Measurements from ENCODE around the gene DKK2.

DKK2 gene, protein sequence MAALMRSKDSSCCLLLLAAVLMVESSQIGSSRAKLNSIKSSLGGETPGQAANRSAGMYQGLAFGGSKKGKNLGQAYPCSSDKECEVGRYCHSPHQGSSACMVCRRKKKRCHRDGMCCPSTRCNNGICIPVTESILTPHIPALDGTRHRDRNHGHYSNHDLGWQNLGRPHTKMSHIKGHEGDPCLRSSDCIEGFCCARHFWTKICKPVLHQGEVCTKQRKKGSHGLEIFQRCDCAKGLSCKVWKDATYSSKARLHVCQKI

DNA sequence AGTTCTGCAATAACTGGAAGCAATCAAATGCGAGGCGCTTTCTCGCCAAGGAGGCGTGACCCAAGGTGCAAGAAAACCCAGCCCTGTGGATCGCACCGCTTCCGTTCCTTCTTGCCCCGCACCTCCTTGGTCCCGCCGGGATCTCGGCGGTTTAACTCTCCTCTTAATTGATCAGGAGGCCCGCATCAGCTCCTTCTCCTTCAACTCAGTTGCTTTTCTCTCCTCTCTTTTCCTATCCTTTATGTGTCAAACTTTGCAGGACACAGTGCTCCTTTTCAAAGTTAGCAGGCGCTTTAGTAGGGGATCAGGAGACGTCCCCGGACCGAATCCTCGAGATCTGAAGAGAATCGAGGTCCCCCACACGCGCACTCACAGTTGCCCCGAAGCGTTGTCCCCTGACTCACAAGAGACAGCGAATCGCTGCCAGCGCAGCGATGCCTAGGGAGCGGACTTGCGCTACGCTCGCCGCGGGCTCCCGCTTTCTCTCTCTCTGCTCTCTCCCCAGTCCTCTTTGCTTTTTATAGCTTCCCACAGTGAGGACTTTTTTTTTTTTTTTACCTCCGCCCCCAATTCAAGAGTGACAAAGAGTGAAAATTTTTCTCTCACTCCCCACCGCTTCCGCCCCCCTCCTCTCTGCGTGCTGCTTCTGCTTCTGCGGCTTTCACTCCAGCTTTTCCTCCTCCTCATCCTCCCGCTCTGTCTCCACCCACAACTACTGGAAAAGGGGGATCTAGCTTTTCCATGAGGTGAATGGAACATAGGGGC is at the start of gene DKK2:
Gene DKK2, minus strand, starts transcription at position 495 of the 765 bp plus-strand sequence. CDS start 722 bp downstream, outside the sequence.
- DNase-seq (ENCODE audit: low spot score), result peak; percentile 37

DNA sequence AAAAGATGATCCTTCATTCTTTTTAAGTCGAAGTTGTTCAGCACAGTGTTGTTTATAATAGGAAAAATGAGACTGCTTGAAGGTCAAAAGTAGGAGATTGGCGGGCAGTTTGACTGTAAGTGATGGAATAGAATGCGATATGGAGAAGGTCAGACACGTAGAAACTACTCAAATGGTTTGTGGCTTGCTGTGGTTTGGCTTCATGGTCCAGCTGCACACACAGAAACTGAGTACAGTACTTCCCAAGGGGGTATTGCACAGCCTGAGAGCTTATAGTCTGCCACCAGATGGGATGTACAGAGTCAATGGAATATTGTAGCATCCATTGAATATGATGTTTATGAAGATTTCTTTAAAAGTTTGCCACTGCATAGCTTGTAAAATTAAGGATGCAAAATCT is 41.1 kb upstream of the DKK2 start:
- DNase-seq (ENCODE audit: low spot score), result no peak

DNA sequence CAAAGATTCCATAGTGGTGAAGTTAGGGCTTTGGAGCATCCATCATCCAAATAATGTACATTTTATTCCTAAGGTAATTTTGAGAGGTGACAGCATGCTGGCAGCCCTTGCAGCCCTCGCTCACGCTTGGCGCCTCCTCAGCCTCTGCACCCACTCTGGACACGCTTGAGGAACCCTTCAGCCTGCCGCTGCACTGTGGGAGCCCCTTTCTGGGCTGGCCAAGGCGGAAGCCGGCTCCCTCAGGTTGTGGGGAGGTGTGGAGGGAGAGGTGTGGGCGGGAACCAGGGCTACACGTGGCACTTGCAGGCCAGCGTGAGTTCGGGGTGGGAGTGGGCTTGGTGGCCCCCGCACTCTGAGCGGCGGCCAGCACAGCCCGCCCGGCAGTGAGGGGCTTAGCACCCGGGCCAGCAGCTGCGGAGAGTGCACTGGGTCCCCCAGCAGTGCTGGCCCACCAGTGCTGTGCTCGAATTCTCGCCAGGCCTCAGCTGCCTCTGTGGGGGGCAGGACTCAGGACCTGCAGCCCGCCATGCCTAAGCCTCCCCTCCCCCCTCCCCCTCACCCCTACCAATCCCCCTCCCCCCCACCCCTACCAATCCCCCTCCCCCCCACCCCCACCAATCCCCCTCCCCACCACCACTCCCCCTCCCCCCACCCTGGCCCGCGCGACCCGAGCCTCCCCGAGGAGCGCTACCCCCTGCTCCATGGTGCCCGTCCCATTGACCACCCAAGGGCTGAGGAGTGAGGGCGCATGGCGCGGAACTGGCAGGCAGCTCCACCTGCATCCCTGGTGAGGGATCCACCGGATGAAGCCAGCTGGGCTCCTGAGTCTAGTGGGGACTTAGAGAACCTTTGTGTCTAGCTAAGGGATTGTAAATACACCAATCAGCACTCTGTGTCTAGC is 37.0 kb upstream of the DKK2 start:
- no peak for DNase-seq (ENCODE audit: low spot score)

GRCh38 chr4:107071108-107071507 is 35.0 kb upstream of the DKK2 start:
- DNase-seq (ENCODE audit: low spot score), result no peak

DNA sequence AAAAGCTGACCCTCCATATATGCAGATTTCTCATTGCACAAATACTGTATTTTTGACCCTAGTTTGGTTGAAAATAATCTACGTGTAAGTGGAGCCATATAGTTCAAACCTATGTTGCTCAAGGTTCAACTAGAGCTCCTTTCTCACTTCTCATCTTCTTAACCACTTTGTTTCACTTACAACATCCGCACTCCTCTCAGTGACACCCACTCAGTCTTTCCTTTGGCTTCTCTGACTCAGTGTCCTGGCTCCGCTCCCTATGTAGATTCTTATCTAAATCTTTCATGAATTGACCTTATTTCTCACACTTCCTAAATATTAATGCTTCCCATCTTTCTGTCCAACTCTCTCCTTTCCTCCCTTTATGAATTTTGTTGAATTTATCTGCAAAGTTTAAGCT is 32.9 kb upstream of the DKK2 start:
- no peak for DNase-seq (ENCODE audit: low spot score)

- DNase-seq (ENCODE audit: low spot score), result no peak
These were observed 32.0 kb upstream of the DKK2 start for GRCh38 chr4:107068116-107068515.

GRCh38 chr4:107066621-107067020 is 30.5 kb upstream of the DKK2 start:
- DNase-seq (ENCODE audit: low spot score), result no peak

- DNase-seq (ENCODE audit: low spot score), result no peak
These were observed 29.1 kb upstream of the DKK2 start for GRCh38 chr4:107065201-107065600.

- DNase-seq (ENCODE audit: low spot score), result no peak
These were observed 24.3 kb upstream of the DKK2 start for GRCh38 chr4:107060388-107060787.

GRCh38 chr4:107058828-107059227 is 22.7 kb upstream of the DKK2 start:
- no peak for DNase-seq (ENCODE audit: low spot score)

DNA sequence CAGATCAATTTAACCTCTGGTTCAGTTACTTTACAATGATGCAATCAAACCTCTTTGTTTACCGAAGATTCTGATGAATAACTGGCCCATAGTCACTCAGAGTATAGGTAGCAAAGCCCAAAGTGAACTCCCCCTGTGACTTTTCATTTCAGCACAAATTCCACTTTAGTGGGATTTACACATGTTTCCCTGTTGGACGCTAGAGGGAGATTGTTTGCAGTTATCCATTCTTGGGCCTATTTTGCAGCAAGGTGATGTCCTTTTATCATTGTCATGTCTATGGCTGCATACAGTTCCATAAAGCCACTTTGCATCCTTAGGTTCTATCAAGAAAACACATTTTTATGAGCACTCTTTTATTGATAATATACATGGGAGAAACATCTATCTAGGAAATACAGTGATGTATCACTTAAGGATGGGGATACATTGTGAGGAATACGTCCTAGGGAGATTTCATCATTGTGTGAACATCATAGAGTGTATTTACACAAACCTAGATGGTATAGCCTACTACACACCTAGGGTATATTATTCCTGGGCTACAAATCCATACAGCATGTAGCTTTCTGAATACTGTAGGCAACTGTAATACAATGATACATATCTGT is 14.5 kb upstream of the DKK2 start:
- DNase-seq (ENCODE audit: low spot score), result peak; percentile 26

- no peak for DNase-seq (ENCODE audit: low spot score)
These were observed 10.1 kb upstream of the DKK2 start for GRCh38 chr4:107046261-107046660.

- DNase-seq (ENCODE audit: low spot score), result no peak
These were observed 8.1 kb upstream of the DKK2 start for GRCh38 chr4:107044170-107044569.

GRCh38 chr4:107037199-107037584 is 1.1 kb upstream of the DKK2 start:
- peak; percentile 68 for DNase-seq (ENCODE audit: low spot score)

DNA sequence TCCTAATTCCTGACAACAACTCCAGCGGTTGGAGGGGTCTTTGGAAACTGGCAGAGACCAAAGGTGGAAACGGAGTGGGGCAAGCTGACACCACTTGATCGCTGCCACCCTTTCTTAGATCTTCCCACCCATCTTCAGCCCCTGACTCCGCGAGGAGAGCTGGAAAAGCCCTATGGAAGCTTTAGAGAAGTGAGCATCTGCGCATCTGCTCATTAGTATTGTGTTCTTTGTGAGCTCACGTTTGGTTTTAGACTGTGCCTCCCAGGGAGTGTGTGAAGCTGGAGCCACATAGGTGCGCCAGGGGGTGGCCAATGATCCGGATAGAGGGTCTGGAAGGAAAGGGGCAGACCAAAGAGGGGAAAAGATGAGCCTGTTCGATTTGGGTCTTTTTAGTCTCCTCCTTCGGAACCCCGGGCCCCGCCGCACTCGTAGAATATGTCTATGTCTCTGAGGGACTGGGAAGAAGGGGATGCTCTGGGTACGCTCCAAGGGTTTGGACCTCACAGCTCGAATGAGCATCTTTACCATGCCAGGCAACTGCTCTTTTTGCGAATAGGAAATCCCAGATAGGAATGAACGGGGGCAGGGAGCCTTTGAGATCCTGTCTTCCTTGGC is 578 bp upstream of the DKK2 start:
- no peak for DNase-seq (ENCODE audit: low spot score)

- peak; percentile 41 for DNase-seq (ENCODE audit: low spot score)
These were observed 906 bp downstream of the DKK2 start for GRCh38 chr4:107034996-107035818.

DNA sequence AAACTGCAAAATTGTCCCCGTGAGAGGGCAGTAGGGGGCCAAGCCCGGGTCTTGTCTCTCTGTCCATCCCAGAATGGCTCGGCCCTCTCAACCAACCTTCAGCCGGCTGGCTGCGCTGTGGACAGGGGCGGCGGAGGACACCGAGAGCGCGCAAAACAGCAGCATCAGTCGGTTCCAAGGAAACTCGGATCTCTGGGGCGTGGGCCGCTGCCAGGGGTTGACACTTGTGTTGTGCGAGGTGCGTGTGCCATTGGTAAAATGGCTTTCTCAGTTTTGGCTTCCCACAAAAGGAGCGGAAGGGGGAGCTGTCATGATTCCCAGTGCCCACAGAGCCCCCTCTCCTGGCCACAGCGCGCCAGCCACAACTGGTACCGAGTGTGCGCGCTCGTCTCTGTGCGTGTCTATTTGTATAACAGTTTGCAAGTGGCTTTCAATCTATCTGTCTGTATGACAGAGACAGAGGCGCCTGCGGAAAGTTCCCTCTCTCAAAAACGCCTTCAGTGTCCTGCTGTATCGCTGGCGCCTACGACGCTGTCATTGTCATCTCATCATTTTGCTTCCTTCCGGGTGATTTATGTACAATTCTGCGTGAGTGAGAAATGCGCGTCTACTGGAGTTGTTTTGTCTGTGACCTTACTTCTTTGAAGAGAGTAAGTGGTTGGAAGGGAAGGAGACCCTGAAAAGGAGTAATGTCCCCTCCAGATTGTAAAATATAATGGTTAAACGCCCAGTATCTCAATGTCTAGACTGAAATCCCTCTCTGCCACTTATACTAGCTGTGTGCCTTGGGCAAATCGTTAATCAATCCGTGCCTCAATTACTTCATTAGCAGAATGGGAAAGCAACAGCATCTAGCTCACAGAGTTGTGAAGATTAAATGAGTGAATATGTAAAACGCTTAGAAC is 1.8 kb downstream of the DKK2 start:
- peak; percentile 46 for DNase-seq (ENCODE audit: low spot score)

GRCh38 chr4:107027379-107027778 is 8.7 kb downstream of the DKK2 start:
- DNase-seq (ENCODE audit: low spot score), result no peak

DNA sequence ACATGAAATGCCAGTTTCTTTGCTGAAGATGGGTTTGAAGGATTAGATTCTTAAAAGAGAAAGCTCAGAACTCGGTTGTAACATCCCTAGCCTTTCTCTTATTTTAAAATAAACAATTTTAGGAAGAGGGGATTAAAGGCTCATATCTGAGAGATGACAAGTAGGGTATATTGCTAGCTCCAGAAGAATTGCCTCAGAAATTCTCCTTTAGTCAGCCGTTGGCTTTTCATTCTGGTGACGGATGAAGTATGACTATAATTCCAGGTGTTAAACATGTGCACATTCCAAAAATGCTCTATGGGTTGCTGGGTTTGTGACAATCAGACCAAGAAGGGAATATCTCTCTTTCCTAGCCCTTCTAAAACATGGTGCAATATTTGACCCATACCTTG is 17.8 kb downstream of the DKK2 start:
- DNase-seq (ENCODE audit: low spot score), result no peak

All from iPS-NIHi11 (cell line).